Raji (cell line): Measurements from ENCODE around the gene SNAP91.

Source experiments
- POLR2A ChIP-seq: IDR thresholded peaks from 2 replicates; pipeline ENCODE4 v1.6.1; 2011; ENCODE audit warnings: low read depth, low read length, control low read depth; ENCODE audit not compliant: insufficient read depth

SNAP91 gene

DNA sequence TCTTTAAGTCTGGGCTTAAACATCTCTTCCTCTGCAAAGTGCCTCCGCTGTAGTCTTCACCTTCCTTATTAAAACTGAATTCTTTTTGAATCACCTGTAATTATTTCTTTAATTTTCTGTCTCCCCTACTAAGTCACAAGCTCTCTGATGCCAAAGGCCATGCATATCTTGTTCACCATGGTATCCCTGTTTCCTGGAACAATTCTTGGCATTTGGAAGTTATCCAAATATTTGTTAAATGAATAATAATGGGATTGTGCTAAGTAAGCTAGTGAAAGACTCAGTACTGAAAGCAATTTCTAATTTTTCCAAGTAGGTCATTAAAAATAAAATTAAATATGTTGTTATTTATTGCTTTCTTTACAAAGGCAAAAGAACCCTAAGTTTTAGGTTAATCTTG is 12.2 kb downstream of the SNAP91 start:
- no peak for TF ChIP-seq POLR2A

DNA sequence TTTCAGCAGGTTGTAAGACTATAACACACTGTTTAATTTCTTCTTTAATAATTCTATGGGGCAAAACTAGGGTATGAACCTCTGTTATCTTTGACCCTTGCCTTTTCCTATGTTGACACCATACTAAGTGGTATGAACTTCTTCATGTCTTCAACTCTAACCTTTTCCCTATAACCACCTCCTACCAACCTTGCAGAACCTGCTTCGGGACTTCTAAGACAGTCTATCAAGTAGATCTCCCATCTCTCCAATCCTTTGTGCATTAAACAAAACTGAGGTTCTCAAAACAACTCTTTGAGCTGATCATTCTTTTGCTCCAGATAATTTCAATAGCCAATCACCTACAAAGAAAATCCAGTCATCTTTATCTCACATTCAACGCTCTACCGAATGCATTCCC is 23.4 kb downstream of the SNAP91 start:
- TF ChIP-seq POLR2A, result no peak

DNA sequence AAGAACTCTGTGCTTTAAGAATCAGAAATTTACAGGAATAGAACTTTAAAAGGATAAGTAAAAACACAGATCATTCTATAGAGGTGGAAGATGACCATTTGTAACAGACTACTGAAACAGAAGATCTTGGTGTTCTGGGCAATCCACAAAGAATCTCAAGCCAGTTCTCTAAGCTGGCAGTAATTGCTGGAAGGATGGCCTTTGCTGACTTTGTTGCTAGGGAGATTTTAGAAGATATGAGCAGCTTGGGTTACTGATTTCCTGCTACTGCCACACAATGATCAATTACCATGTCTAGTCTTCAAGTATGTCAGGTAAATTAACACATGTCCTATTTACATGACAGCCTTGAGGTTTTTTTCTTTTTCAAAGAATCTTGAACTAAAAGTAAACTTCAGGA is 31.1 kb downstream of the SNAP91 start:
- TF ChIP-seq POLR2A, result no peak

DNA sequence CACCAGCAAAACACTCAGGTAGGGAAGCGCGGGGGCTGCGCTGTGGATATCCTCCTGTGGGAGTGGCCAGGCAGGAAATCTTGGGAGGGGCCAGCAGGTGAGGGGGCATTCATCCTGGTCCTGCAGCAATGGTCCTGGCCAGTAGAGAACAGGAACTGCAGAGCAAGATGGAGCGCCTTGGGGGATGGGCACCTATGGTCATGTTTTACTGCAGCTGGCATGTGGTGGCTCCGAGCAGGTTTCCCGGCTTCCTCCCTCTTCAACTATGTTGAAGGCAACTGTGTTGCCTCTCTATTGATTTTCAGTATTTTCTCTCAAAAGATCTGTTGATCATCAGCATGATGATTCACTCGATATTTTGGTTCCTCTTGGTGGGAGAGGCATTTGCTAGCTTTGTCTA is 70.9 kb downstream of the SNAP91 start:
- TF ChIP-seq POLR2A, result no peak

DNA sequence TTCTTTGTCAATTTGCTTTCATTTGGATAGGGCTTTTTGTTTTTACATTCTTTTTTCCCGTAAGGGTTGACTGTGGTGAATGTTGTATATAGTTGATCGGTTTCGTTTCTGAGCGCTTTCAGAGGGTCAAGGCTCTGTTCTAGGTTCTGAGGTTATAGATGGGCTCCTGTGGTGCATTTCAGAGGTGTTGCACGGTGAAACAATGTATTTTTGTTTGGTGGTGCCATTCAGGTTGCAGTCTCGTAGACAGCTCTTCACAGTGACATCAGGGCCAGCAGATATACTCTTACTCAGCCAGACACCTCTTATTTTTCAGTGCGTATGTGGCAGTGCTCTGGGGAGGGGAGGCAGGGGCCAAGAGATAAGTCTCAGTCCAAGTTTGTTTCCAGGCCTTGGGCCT is 72.1 kb downstream of the SNAP91 start:
- TF ChIP-seq POLR2A, result no peak

DNA sequence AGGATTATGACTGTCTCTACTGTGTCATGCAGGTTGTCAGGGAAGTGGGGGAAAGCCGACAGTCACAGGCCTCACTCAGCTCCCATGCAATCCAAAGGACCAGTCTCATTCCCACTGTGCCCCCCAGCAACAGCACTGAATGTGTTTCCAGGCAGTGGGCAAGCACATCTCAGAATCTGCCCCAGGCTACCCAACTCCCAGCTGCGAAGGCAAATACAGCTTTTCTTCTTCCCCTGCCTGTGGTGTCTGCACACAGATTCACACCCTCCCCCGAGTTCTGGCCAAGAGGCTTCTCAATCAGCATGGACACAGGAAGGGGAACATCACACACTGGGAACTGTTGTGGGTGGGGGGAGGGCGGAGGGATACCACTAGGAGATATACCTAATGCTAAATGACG is 75.3 kb downstream of the SNAP91 start:
- no peak for TF ChIP-seq POLR2A

DNA sequence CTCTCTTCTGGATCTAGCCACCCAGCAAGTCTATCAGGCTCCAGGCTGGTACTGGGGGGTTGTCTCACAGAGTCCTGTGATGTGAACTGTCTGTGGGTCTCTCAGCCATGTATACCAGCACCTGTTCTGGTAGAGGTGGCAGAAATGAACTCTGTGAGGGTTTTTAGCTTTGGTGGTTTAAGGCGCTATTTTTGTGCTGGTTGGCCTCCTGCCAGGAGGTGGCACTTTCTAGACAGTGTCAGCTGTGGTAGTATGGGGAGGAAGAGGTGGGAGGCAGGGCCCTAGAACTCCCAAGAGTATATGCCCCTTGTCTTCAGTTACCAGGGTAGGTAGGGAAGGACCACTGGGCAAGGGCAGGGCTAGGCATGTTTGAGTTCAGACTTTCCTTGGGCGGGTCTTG is 75.8 kb downstream of the SNAP91 start:
- no peak for TF ChIP-seq POLR2A

DNA sequence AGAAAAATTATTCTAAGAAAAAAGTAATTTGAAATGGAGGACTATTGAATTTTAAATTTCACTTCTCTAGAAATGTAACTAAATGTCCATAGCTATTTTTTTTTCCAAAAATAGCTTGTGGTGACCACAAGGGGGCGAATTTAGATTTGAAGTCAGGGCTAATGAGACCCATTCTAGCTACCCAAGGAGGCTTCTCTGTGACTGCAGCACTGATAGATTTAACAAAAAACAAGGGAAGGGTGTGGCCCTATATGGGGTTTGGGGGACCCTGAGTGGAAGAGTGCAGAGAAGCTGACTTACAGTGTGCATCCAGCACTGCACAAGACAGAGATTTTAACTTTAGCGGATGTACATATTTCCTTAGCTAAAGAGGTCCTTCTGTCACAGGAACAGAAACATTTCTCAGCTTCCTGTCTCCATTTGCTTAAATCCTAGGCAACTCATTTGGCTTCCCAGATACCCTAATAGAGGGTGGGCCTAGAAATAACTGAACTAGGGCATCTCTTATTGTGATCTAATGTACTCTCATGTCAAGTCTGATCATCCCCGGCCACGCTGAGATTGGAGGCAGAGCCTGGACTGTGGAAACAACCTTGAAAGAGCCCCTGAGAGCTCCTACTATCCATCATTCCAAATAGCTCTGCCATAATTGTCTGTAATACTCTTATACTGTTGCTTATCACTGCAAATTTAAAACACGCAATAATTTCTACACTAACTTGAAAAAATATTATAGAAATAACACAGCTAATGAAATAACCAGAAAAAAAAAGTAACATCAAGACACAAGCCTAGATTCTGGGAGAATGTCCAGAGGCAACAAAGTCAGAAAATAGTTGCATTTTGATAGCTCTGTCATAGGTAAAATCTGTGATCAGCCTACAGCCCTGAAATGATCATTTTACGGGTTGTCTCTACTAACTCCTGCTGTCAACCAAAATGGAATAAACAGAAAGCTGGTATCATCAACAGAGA is 93.6 kb downstream of the SNAP91 start:
- TF ChIP-seq POLR2A, result no peak

DNA sequence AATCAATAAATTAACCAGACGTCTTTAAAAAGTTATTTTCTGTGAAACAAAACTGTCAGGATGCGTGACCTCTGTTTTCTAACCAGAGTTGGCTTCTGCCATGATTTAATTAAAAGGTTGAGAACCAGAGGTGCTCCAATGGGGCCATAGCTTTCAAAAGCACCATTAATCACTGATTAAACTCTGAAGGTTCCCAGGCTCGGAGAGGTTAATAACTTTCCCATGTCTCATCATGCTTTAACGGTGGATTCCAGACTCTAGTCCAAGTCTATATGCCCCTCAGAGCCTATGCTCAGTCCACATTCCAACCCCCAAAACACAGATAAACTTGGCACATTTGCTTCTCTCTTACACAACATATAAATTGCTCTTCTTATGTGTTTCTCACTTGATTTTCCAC is 95.5 kb downstream of the SNAP91 start:
- no peak for TF ChIP-seq POLR2A

DNA sequence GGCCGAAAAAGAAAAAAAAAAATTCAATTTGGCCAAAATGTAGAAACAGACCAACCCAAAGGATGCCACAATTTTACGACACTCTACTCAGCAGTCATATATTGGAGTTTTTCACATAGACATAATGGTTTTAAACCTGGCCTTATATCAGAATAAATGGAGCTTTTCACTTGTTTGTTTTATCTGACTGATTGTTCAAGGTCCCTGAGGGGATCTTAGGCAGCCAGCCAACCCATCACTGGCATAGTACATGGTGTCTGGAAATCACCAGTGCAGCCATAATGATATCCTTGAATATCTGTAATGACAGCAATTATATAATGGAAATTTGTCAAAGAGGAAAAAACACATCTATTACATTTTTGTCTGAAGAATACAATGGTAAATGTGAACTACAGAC is 99.7 kb downstream of the SNAP91 start:
- TF ChIP-seq POLR2A, result no peak

DNA sequence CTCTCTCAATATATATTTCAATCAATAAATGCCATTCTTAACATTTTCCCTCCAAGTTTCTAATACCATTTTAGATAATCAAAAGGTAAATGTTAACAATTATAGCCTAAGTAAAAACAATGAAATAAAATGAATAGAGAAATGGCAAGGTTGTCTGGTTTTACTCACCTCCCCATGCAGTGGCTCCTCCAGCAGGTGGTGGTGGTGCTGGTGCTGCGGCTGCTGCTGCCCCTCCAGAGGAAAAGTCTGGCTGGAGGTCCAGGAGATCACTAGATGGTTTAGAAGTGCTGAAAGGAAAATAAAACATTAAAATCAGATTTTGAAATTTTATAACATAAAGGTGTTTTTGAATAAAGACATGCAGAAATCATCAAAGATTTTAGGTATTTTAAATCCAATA is 103.4 kb downstream of the SNAP91 start:
- TF ChIP-seq POLR2A, result no peak

DNA sequence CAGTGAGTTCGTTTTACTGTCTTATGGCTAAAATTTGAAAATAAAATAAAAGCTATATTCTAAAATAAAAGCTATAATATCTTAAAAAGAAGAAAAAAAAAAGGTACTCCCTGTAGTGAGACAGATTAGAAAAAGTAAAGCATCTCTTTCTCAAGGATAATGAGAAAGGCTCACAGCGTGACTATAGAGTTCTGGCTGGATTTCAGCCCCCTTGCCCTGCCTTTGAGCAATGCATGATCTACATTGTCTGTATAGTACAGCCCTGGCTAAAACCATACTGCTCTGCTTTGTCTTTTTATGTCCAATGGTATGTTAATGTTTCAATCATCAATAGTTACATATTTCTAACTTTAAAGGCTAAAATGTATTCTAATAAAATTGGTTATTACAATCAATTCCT is 105.3 kb downstream of the SNAP91 start:
- no peak for TF ChIP-seq POLR2A

DNA sequence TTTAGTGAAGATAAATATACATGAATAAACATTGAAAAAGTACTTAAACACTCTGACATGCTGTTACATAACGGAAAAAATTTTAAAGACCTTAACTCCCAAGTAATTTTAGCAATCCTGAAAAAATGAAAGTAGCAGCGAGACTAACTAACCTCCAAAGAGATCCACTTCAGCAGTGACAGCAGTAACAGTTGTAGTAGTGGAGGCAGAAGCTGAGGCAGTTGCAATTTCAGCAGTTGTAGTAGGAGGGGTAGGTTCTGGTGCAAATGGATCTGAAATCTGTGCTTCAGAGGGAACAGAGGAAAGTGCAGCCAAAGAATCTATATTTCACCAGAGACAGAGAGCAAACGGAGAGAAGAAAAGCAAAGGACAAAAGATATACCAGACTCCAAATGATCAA is 107.8 kb downstream of the SNAP91 start:
- no peak for TF ChIP-seq POLR2A

DNA sequence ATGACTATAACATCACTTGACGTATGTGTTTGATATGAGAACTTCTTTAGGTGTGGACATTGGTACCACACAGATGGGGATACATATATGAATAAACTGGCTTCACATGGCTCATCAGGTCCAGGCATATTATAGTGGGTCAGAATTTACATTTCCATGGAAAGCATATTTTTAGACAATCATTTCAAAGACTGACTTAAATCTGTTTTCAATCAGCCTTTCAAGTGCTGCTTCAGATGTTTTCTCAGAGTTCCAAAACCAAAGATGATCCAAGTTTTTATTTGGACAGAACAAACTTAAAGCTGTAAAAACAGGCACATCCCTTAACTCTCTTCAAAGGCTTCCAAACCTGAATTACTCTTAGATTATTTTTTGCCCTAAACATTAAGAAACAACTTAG is 108.4 kb downstream of the SNAP91 start:
- no peak for TF ChIP-seq POLR2A

DNA sequence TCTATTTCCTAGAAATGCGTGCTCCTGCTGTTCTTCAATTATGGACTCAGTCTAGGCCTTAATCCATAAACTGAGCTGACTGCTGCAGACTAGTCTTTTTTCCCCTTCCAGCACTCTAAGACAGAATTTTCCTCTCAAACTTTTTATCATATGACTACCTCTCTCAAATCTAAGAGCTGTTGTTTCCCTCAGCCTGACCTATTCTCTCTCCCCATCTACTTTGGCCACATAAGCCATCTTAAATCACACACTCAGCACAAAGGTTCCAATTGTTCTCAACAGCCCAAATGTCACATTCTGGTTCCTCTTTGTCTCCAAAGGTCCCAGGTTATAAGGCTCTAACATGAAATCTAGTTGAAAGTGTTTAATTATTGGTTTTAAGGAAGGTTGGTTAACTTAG is 111.4 kb downstream of the SNAP91 start:
- no peak for TF ChIP-seq POLR2A

DNA sequence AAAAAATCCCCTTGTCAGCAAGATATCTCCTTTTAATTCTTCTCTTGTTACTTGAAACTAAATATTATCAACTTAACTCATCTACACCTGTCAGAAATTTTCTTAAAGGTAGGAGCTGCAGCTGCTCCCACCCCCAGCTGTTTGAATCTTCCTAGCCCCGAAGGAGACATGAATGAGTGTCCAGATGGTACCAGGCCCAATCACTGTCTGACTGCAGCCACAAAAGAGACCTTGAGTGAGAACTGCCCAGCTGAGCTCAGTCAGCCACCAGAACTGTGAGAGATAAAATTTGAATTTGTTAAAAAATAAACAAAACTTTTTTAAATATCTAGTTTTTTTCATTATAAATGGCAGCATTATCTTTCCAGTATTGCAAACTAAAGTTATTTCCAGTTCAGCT is 111.8 kb downstream of the SNAP91 start:
- no peak for TF ChIP-seq POLR2A

DNA sequence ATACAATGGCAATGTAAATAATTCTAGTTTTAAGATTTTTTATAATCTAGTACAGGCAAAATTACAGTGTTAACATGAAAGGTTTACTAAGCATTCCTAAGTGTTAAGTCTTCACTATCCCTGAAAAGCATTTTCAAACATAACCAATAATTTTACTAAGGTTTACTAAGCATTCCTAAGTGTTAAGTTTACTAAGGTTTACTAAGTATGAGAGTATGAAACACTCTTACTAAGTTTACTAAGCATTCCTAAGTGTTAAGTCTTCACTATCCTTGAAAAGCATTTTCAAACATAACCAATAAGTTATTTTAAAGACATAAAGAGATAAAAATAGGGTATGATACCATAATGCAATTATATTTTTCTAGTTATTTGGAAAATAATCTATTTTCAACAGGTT is 114.0 kb downstream of the SNAP91 start:
- TF ChIP-seq POLR2A, result no peak
